Activated naive CD4-positive, alpha-beta T cell treated with anti-CD3 and anti-CD28 coated beads, Interleukin-2, amount 50 U/mL, for 24 hours (primary cell): ENCODE results near the gene COL21A1.

Source experiments
- H3K27ac Mint-ChIP-seq: one replicate; pipeline ENCODE4 v1.8.0; 2021; ENCODE audit warnings: mild to moderate bottlenecking, mixed read lengths
- H3K27me3 Mint-ChIP-seq: one replicate; pipeline ENCODE4 v1.8.0; 2021; ENCODE audit warnings: mixed read lengths
- H3K36me3 Mint-ChIP-seq: one replicate; pipeline ENCODE4 v1.8.0; 2021; ENCODE audit warnings: mixed read lengths
- H3K4me1 Mint-ChIP-seq: one replicate; pipeline ENCODE4 v1.8.0; 2021; ENCODE audit warnings: mixed read lengths
- H3K4me3 Mint-ChIP-seq: one replicate; pipeline ENCODE4 v1.8.0; 2021; ENCODE audit warnings: mild to moderate bottlenecking, mixed read lengths
- H3K9me3 Mint-ChIP-seq: one replicate; pipeline ENCODE4 v1.8.0; 2021; ENCODE audit warnings: mixed read lengths

COL21A1 gene

GRCh38 chr6:56140090-56140489, 107.3 kb downstream of the COL21A1 start:
- H3K27me3 Mint-ChIP-seq = no peaks in the 10 kb centered on the region
- no peaks in the 10 kb centered on the region for H3K4me1 Mint-ChIP-seq
- H3K9me3 Mint-ChIP-seq = peaks cover 24% of the 10 kb centered on the region
- no peak overlapping the region for H3K4me3 Mint-ChIP-seq
- no peak overlapping the region for H3K27ac Mint-ChIP-seq
- no peaks in the 10 kb centered on the region for H3K36me3 Mint-ChIP-seq

GRCh38 chr6:56115715-56116114, 131.7 kb downstream of the COL21A1 start:
- Mint-ChIP-seq H3K27ac (no peak overlapping the region), H3K36me3 (no peaks in the 10 kb centered on the region), H3K27me3 (no peaks in the 10 kb centered on the region), H3K9me3 (peaks cover 13% of the 10 kb centered on the region), H3K4me3 (no peak overlapping the region), H3K4me1 (no peaks in the 10 kb centered on the region)

GRCh38 chr6:56109149-56109548, 138.2 kb downstream of the COL21A1 start:
- Mint-ChIP-seq H3K4me3 (no peak overlapping the region), H3K9me3 (peaks cover 6% of the 10 kb centered on the region), H3K36me3 (no peaks in the 10 kb centered on the region), H3K4me1 (no peaks in the 10 kb centered on the region), H3K27ac (no peak overlapping the region), H3K27me3 (no peaks in the 10 kb centered on the region)

GRCh38 chr6:56106231-56106630, 141.1 kb downstream of the COL21A1 start:
- Mint-ChIP-seq H3K9me3 (peaks cover 6% of the 10 kb centered on the region), H3K27ac (no peak overlapping the region), H3K27me3 (no peaks in the 10 kb centered on the region), H3K4me3 (no peak overlapping the region), H3K4me1 (no peaks in the 10 kb centered on the region), H3K36me3 (no peaks in the 10 kb centered on the region)

- Mint-ChIP-seq H3K36me3 (no peaks in the 10 kb centered on the region), H3K27me3 (no peaks in the 10 kb centered on the region), H3K9me3 (peaks cover 13% of the 10 kb centered on the region), H3K4me1 (no peaks in the 10 kb centered on the region), H3K27ac (no peak overlapping the region), H3K4me3 (no peak overlapping the region)
These were observed 142.8 kb downstream of the COL21A1 start for GRCh38 chr6:56104591-56104990.

DNA sequence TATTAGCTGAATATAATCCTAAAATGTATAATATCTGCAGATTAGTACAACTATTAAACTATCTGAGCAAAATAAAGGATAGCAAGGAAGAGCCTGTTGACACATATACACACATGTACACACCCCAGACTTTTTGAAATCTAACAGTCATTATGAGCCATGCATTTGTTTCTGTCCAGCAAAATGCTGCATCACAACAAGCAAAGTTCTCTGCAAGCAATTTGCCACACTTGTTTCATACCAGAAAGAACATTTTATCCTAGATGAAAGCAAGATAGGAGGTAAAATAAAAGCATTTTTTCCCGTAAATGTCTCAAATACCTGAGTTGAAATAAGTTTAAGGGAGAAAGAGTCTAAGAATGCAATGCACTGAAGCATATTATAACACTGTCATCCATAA, 145.2 kb downstream of the COL21A1 start:
- Mint-ChIP-seq H3K4me1 (no peaks in the 10 kb centered on the region), H3K36me3 (no peaks in the 10 kb centered on the region), H3K9me3 (peaks cover 11% of the 10 kb centered on the region), H3K27me3 (no peaks in the 10 kb centered on the region), H3K27ac (no peak overlapping the region), H3K4me3 (no peak overlapping the region)

GRCh38 chr6:56101141-56101553, 146.2 kb downstream of the COL21A1 start:
- H3K4me1 Mint-ChIP-seq = no peaks in the 10 kb centered on the region
- H3K27ac Mint-ChIP-seq = no peak overlapping the region
- no peak overlapping the region for H3K4me3 Mint-ChIP-seq
- no peaks in the 10 kb centered on the region for H3K36me3 Mint-ChIP-seq
- H3K9me3 Mint-ChIP-seq = peaks cover 11% of the 10 kb centered on the region
- no peaks in the 10 kb centered on the region for H3K27me3 Mint-ChIP-seq

DNA sequence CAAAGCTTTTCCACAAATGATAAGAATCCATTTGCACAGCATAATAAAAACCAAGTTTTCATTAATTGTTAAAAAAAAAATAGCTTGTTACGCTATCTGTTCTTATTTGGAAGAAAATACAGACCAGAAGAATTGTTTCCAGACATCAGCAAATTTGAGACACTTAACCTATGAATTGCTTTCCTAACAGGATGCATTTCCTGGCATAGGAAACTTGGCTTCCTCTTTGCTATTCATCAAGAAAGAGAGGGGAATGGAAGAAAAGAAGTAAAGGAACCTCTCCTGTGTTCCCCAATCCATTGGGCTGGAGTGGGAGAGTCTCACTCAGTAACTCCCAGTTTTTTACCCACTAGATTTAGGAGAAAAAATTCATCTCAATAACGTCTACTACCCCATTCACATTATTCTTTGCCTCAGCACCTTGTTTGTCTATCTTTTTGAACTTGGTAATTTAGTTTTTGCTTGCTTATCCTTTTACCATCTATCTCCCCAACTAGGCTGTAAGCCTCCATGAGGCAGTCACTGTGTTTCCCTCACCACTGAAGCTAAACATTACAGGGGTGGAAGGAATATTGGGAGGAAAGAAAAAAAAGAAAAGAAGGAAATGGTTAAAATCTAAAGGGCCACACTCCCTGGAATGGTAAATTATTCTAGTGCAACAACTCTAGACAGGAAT, 150.3 kb downstream of the COL21A1 start:
- peaks cover 11% of the 10 kb centered on the region for H3K9me3 Mint-ChIP-seq
- no peaks in the 10 kb centered on the region for H3K27me3 Mint-ChIP-seq
- no peaks in the 10 kb centered on the region for H3K4me1 Mint-ChIP-seq
- H3K36me3 Mint-ChIP-seq = no peaks in the 10 kb centered on the region
- no peak overlapping the region for H3K4me3 Mint-ChIP-seq
- H3K27ac Mint-ChIP-seq = no peak overlapping the region

DNA sequence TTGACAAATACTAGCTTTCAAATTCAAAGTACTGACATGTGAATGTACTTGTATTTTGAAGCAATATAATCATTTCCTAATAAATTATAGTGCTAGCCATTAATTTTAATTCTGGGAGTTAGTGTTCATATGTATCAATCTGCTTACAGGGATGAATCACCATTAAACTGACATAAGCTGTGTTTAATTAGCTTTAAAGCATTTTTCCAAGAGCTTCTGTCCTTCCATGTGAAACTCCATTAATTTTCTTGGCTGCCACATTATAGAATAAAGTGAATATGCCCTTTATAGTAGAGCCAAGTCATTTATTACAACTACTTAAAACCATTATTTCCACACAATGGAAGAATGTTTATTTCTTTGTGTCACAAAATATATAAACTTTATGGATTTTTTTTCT, 150.8 kb downstream of the COL21A1 start:
- Mint-ChIP-seq H3K4me1 (no peaks in the 10 kb centered on the region), H3K4me3 (no peak overlapping the region), H3K27ac (no peak overlapping the region), H3K27me3 (no peaks in the 10 kb centered on the region), H3K9me3 (peaks cover 11% of the 10 kb centered on the region), H3K36me3 (no peaks in the 10 kb centered on the region)

- Mint-ChIP-seq H3K36me3 (no peaks in the 10 kb centered on the region), H3K27ac (no peak overlapping the region), H3K4me3 (no peak overlapping the region), H3K9me3 (no peaks in the 10 kb centered on the region), H3K27me3 (no peaks in the 10 kb centered on the region), H3K4me1 (no peaks in the 10 kb centered on the region)
These were observed 153.6 kb downstream of the COL21A1 start for GRCh38 chr6:56093776-56094175.

GRCh38 chr6:56091159-56091869, 156.1 kb downstream of the COL21A1 start:
- Mint-ChIP-seq H3K36me3 (no peaks in the 10 kb centered on the region), H3K4me1 (no peaks in the 10 kb centered on the region), H3K27ac (no peak overlapping the region), H3K9me3 (no peaks in the 10 kb centered on the region), H3K27me3 (no peaks in the 10 kb centered on the region), H3K4me3 (no peak overlapping the region)

DNA sequence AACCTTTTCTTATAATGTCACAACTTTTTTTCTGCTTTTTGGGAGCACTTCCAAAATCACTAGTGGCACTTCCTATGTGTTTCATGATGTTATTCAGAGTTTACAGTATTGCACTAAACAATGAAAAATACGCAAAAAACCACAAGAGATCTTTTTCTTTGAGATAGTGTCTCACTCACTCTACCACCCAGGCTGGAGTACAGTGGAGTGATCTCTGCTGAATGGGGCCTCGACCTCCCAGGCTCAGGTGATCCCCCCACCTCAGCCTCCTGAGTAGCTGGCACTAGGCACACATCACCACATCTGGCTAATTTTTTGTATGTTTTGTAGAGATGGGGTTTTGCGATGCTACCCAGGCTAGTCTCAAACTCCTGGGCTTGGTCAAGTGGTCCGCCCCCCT, 158.7 kb downstream of the COL21A1 start:
- Mint-ChIP-seq H3K4me3 (no peak overlapping the region), H3K36me3 (no peaks in the 10 kb centered on the region), H3K27me3 (no peaks in the 10 kb centered on the region), H3K9me3 (no peaks in the 10 kb centered on the region), H3K4me1 (no peaks in the 10 kb centered on the region), H3K27ac (no peak overlapping the region)

DNA sequence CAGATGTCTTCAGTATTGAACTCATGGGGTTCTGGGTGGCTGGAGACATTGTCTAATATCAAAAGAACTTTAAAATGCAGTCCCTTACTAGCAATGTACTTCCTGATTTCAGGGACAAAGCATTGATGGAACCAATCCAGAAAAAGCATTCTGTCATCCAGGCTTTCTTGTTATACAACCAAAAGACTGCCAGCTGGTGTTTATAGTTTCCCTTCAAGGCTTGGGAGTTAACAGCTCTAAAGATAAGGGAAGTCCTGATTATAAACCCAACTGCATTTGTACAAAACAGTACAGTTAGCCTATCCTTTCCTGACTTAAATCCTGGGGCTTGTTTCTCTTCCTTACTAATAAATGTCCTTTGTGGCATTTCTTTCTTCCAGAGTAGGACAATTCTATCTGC, 160.0 kb downstream of the COL21A1 start:
- Mint-ChIP-seq H3K4me3 (no peak overlapping the region), H3K4me1 (no peaks in the 10 kb centered on the region), H3K36me3 (no peaks in the 10 kb centered on the region), H3K27me3 (no peaks in the 10 kb centered on the region), H3K27ac (no peak overlapping the region), H3K9me3 (no peaks in the 10 kb centered on the region)

GRCh38 chr6:56079751-56080540, 167.4 kb downstream of the COL21A1 start:
- Mint-ChIP-seq H3K9me3 (peaks cover 6% of the 10 kb centered on the region), H3K4me3 (no peak overlapping the region), H3K36me3 (no peaks in the 10 kb centered on the region), H3K27me3 (no peaks in the 10 kb centered on the region), H3K27ac (no peak overlapping the region), H3K4me1 (no peaks in the 10 kb centered on the region)

DNA sequence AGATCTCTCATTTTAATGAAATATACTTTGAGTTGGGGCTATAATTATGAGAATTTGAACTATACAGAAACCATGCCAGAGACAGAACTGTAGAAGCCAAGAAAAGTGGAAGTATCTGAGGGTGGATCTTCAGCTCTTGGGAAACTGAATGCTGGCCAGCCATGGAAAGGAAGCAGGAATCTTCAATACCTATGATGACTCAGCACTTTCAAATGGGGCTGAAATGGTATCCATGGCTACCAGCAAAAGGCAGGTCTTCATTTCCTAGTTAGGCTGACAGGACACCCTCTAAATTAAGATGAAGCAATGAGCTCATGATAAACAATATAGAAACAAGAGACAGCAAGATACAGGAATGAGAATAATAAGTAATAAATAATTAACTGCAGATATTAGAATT, 171.3 kb downstream of the COL21A1 start:
- Mint-ChIP-seq H3K36me3 (no peaks in the 10 kb centered on the region), H3K27me3 (no peaks in the 10 kb centered on the region), H3K4me1 (no peaks in the 10 kb centered on the region), H3K27ac (no peak overlapping the region), H3K9me3 (peaks cover 9% of the 10 kb centered on the region), H3K4me3 (no peak overlapping the region)

DNA sequence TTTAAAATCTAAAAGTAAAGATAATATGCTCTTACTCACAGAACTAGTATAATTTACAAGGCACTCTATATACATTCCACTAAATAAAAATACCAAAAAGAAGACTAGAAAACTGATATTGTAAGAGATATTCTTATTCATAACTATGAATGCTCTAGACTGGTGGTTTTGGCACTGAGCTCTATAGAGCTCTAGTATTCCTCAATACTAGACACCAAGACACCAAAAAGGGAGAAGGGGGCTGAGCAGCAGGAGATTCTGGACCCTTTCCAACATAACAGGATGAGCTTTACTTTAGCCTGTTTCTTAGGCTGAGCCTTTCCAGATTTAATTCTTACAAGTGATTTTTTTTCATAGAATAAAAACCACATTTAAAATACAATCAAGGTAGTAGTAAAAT, 173.6 kb downstream of the COL21A1 start:
- no peaks in the 10 kb centered on the region for H3K27me3 Mint-ChIP-seq
- peaks cover 11% of the 10 kb centered on the region for H3K9me3 Mint-ChIP-seq
- H3K4me3 Mint-ChIP-seq = no peak overlapping the region
- H3K4me1 Mint-ChIP-seq = no peaks in the 10 kb centered on the region
- H3K36me3 Mint-ChIP-seq = no peaks in the 10 kb centered on the region
- no peak overlapping the region for H3K27ac Mint-ChIP-seq
